CD8-positive, alpha-beta memory T cell (primary cell): ENCODE data around the gene NXF2B. TPM values are rescaled to one million over a fixed set of nuclear protein-coding genes. Genes with fewer than 3 reads are reported as not detected.
A peak's percentile ranks its signal among the peaks of the same experiment; 100 is the strongest.

Experiments used
- CTCF ChIA-PET: fragments of 350-600 bp; sonication (Branson Sonifier 250); formaldehyde crosslinking; loops from one replicate; lab custom pipeline; 2021; ENCODE audit warnings: antibody characterized with exemption; lab: Charles Lee
- POLR2A ChIA-PET: fragments of 350-600 bp; sonication (Branson Sonifier 250); formaldehyde crosslinking; loops from one replicate; lab custom pipeline; 2021; ENCODE audit warnings: antibody characterized with exemption; lab: Charles Lee
- DNase-seq, 5 donors: peaks; one replicate each; pipeline versions ENCODE4 v3.0.0 to v3.0.0-alpha.2; 2020 to 2022; ENCODE audit warnings: mixed read lengths in 1 of 5
- H3K27ac ChIP-seq: one replicate; pipeline ENCODE4 v1.7.0; 2013; ENCODE audit warnings: low read depth, mild to moderate bottlenecking, low read length, moderate library complexity
- H3K27me3 ChIP-seq: 2 replicates; pipeline ENCODE4 v1.7.0; 2013; ENCODE audit warnings: low read length, mild to moderate bottlenecking; ENCODE audit not compliant: insufficient read depth, poor library complexity, severe bottlenecking
- H3K36me3 ChIP-seq: 2 replicates; pipeline ENCODE4 v1.7.0; 2013; ENCODE audit warnings: mild to moderate bottlenecking, low read length, moderate library complexity; ENCODE audit not compliant: insufficient read depth
- H3K4me1 ChIP-seq: 2 replicates; pipeline ENCODE4 v1.7.0; 2013; ENCODE audit warnings: mild to moderate bottlenecking, low read length, moderate library complexity; ENCODE audit not compliant: insufficient read depth
- H3K4me3 ChIP-seq: 2 replicates; pipeline ENCODE4 v1.7.0; 2013; ENCODE audit warnings: mild to moderate bottlenecking, low read length
- H3K9me3 ChIP-seq: 2 replicates; pipeline ENCODE4 v1.7.0; 2013; ENCODE audit warnings: mild to moderate bottlenecking, low read length
- H3K27ac Mint-ChIP-seq, 8 donors: one replicate each; pipeline ENCODE4 v1.8.0; 2020 to 2021; ENCODE audit warnings: mixed read lengths in 8 of 8, mild to moderate bottlenecking in 6 of 8, inconsistent platforms in 3 of 8, moderate library complexity in 3 of 8
- H3K27me3 Mint-ChIP-seq, 2 donors: one replicate each; pipeline ENCODE4 v1.8.0; 2020 to 2021; ENCODE audit warnings: mixed read lengths in 2 of 2, mild to moderate bottlenecking in 1 of 2, moderate library complexity in 1 of 2
- H3K36me3 Mint-ChIP-seq, 3 donors: one replicate each; pipeline ENCODE4 v1.8.0; 2020 to 2021; ENCODE audit warnings: mixed read lengths in 3 of 3, inconsistent platforms in 1 of 3, mild to moderate bottlenecking in 1 of 3
- H3K4me1 Mint-ChIP-seq, 3 donors: one replicate each; pipeline ENCODE4 v1.8.0; 2020 to 2021; ENCODE audit warnings: mixed read lengths in 3 of 3, inconsistent platforms in 1 of 3, mild to moderate bottlenecking in 1 of 3
- H3K4me3 Mint-ChIP-seq, 7 donors: one replicate each; pipeline ENCODE4 v1.8.0; 2020 to 2021; ENCODE audit warnings: mixed read lengths in 7 of 7, mild to moderate bottlenecking in 6 of 7, moderate library complexity in 4 of 7, inconsistent platforms in 2 of 7
- H3K9me3 Mint-ChIP-seq, 5 donors: one replicate each; pipeline ENCODE4 v1.8.0; 2020 to 2022; ENCODE audit warnings: mixed read lengths in 5 of 5, mild to moderate bottlenecking in 3 of 5, moderate library complexity in 2 of 5, inconsistent platforms in 1 of 5
- polyA plus RNA-seq: library from polyadenylated mRNA; unstranded; fragments of 300-500 nt; fragmentation: Illumina TruSeq; gene quantifications from one replicate; pipeline ENCODE4 v1.2.3, GENCODE V29; 2021
- total RNA-seq, 2 experiments: library from RNA; stranded (reverse); gene quantifications; one replicate each; pipeline ENCODE4 v1.2.3, GENCODE V29; 2021

Gene NXF2B
- total and polyA plus RNA-seq, 3 experiments from 2014 or later, result not detected

DNA sequence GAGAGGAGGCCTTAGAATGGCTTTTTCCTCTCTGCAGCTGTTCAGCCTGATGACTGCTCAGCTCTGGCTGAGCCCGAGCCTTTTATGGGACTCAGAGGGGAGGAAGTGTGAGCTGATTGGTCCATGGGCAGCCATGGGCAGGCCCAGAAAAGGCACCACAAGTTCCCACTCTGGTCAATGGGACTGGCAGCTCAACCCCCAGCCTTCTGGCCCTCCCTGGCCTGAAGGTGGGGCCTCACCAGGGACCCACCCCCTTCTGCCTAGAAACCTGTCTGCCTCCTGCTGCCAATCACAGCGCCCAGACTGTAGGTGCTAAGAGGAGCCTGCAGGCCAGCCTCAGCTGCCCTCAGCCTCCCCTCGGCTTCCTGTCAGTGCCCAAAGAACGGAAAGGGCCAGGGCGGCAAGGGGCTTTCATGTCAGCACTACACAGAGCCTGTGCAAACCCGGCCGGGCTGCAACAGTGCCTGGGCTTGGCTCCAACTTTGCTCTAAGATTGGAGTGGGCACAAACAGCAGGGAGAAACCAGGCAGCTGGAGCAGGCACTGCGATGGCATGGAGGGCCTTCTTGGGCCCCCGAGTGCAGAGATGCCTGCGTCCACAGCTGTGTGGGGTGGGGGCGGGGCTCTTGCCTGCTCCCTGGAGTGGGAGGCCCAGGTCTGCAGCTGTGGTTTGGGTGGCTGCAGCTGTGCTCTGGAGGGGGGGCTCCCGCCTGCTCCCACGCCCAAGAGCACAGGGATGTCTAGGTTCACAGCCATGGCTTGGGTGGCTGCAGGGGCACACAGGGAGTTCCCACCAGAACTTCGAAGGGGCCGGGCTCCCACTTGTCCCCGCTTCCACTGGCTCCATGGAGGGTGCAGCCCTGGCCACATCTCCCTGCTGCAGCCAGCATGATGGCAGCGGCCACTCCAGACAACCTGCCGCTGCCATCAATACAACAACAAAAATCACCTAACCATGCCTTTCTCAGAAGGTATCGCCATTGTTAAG, 100.2 kb downstream of the NXF2B start:
- peak in 3 of 5 donors; percentile 14 to 52 (median 22) for DNase-seq
- Histone ChIP-seq H3K27ac (no peak overlapping the region), H3K4me1 (no peaks in the 10 kb centered on the region), H3K27me3 (no peaks in the 10 kb centered on the region), H3K9me3 (no peaks in the 10 kb centered on the region), H3K36me3 (no peaks in the 10 kb centered on the region), H3K4me3 (no peak overlapping the region)
- Mint-ChIP-seq H3K4me3 (no peak overlapping the region), H3K27ac (peak overlapping the region in 2 of 8 donors; percentile 10 to 54), H3K27me3 (peaks cover 0 to 2% of the 10 kb centered on the region in 2 donors), H3K36me3 (no peaks in the 10 kb centered on the region), H3K9me3 (no peaks in the 10 kb centered on the region), H3K4me1 (peaks cover 0 to 3% (median 0%) of the 10 kb centered on the region in 3 donors)
- ChIA-PET CTCF (no interaction called here), POLR2A (no interaction called here)

DNA sequence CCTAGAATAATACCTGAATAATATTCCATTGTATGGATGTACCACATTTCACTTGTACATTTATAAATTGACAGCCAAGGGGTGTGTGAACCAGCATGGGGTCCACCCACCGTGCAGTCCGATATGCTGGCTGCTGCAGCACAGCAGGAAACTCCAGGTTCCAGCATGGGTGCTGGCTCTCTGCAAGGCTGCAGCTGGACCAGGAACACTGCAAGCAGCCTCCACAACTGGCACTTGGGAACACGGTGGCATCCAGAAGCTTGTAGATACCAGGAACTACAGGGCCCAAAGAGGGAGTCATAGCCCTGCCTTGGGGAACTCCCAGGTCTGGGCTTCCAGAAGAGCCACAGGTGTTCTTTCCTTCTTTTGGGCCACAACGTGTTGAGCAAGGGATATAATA, 101.6 kb downstream of the NXF2B start:
- Histone ChIP-seq H3K4me3 (no peak overlapping the region), H3K9me3 (no peaks in the 10 kb centered on the region), H3K36me3 (no peaks in the 10 kb centered on the region), H3K27ac (no peak overlapping the region), H3K27me3 (no peaks in the 10 kb centered on the region), H3K4me1 (no peaks in the 10 kb centered on the region)
- no peaks in the 10 kb centered on the region for H3K27me3 Mint-ChIP-seq
- H3K36me3 Mint-ChIP-seq, result no peaks in the 10 kb centered on the region
- peaks cover 0 to 3% (median 0%) of the 10 kb centered on the region in 3 donors for H3K4me1 Mint-ChIP-seq
- no peak overlapping the region for H3K27ac Mint-ChIP-seq
- no peak for DNase-seq
- H3K4me3 Mint-ChIP-seq, result no peak overlapping the region
- CTCF ChIA-PET, result no interaction called here
- no peaks in the 10 kb centered on the region for H3K9me3 Mint-ChIP-seq
- POLR2A ChIA-PET, result no interaction called here

Other genes starting within 250 kb of the NXF2B start
- not detected for gene TCP11X1, start 224.7 kb downstream of the NXF2B start, total RNA-seq
- not detected for gene TCP11X1, start 224.7 kb downstream of the NXF2B start, polyA plus RNA-seq
- gene NXF2, start 192.8 kb downstream of the NXF2B start, total RNA-seq, result not detected
- gene NXF2, start 192.8 kb downstream of the NXF2B start, polyA plus RNA-seq, result not detected
- gene TCP11X2, start 31.8 kb upstream of the NXF2B start, total RNA-seq, result not detected
- not detected for gene TCP11X2, start 31.8 kb upstream of the NXF2B start, polyA plus RNA-seq
- under 1 TPM; 0.33 to 0.49 TPM for gene TMSB15A, start 76.7 kb upstream of the NXF2B start, total RNA-seq
- gene TMSB15A, start 76.7 kb upstream of the NXF2B start, polyA plus RNA-seq, result not detected
- gene ARMCX5, start 159.5 kb upstream of the NXF2B start, total RNA-seq, result 1 to 10 TPM; 7.3 to 8.8 TPM
- 10.1 TPM for gene ARMCX5, start 159.5 kb upstream of the NXF2B start, polyA plus RNA-seq
- 1 to 10 TPM; 3.4 to 4.2 TPM for gene GPRASP1, start 211.5 kb upstream of the NXF2B start, total RNA-seq
- 5.2 TPM for gene GPRASP1, start 211.5 kb upstream of the NXF2B start, polyA plus RNA-seq